Smooth muscle cell (in vitro differentiated cells): Measurements from ENCODE around the gene IDE. TPM values are rescaled to one million over a fixed set of nuclear protein-coding genes. Genes with fewer than 3 reads are reported as not detected.
"Not testable (repeated sequence)": the region's sequence is repeated elsewhere in the genome, so short reads cannot be mapped to it uniquely, and the experiment has no call there.

Experiments
- DNase-seq: peaks from one replicate; lab custom pipeline; 2025; ENCODE audit not compliant: unreplicated experiment; lab: John Stamatoyannopoulos, UW
- H2AFZ ChIP-seq: fragments of 200-600 bp; sonication (generic); 2 replicates; pipeline ENCODE4 v1.6.0; 2016; ENCODE audit warnings: antibody characterized with exemption, low read depth, mild to moderate bottlenecking
- H3F3A ChIP-seq: fragments of 200-600 bp; sonication (generic); 2 replicates; pipeline ENCODE4 v1.6.0; 2017; ENCODE audit warnings: antibody characterized with exemption, low read depth
- H3K27ac ChIP-seq: fragments of 200-600 bp; sonication (generic); 2 replicates; pipeline ENCODE4 v1.5.1; 2016; ENCODE audit warnings: low read depth, mild to moderate bottlenecking
- H3K27me3 ChIP-seq: fragments of 200-600 bp; sonication (generic); 2 replicates; pipeline ENCODE4 v1.6.1; 2016; ENCODE audit warnings: low read depth, mild to moderate bottlenecking
- H3K36me3 ChIP-seq: fragments of 200-600 bp; sonication (generic); 2 replicates; pipeline ENCODE4 v1.5.1; 2016; ENCODE audit warnings: low read depth
- H3K4me1 ChIP-seq: fragments of 200-600 bp; sonication (generic); 2 replicates; pipeline ENCODE4 v1.5.1; 2016; ENCODE audit warnings: low read depth
- H3K4me2 ChIP-seq: fragments of 200-600 bp; sonication (generic); 2 replicates; pipeline ENCODE4 v1.6.0; 2016; ENCODE audit warnings: mild to moderate bottlenecking
- H3K4me3 ChIP-seq: fragments of 200-600 bp; sonication (generic); 2 replicates; pipeline ENCODE4 v1.5.1; 2016; ENCODE audit warnings: mild to moderate bottlenecking
- H3K79me2 ChIP-seq: fragments of 200-600 bp; sonication (generic); 2 replicates; pipeline ENCODE4 v1.6.0; 2016; ENCODE audit warnings: low read depth, mild to moderate bottlenecking
- H3K9ac ChIP-seq: fragments of 200-600 bp; sonication (generic); 2 replicates; pipeline ENCODE4 v1.6.0; 2016; ENCODE audit warnings: low read depth
- H3K9me3 ChIP-seq: fragments of 200-600 bp; sonication (generic); replicated peaks from 2 replicates; pipeline ENCODE4 v1.5.1; 2016; ENCODE audit warnings: low read depth
- H4K20me1 ChIP-seq: fragments of 200-600 bp; sonication (generic); 2 replicates; pipeline ENCODE4 v1.6.0; 2016; ENCODE audit warnings: low read depth
- WGBS: methylation state at CpG from one replicate; pipeline ENCODE4 v1.1.7; 2016; ENCODE audit warnings: low lambda C conversion rate; 5-methylcytosine and 5-hydroxymethylcytosine counted together
- polyA plus RNA-seq: library from polyadenylated mRNA; unstranded; fragments of >200 nt; fragmentation: Nextera tagmentation; extraction: Ambion mirVana; gene quantifications from 2 replicates; pipeline ENCODE4 v1.2.1, GENCODE V29; 2016
- total RNA-seq: library from RNA; depleted of rRNA; stranded (reverse); fragments of >200 nt; gene quantifications from 2 replicates; pipeline ENCODE4 v1.2.3, GENCODE V29; 2014
- TF ChIP-seq, protein P1 (sequence below): fragments of 200-600 bp; sonication (generic); IDR thresholded peaks from 2 replicates; pipeline ENCODE4 v1.5.1; 2017; ENCODE audit warnings: borderline replicate concordance, mild to moderate bottlenecking, antibody characterized with exemption; ENCODE audit not compliant: insufficient read depth, poor library complexity, severe bottlenecking

The IDE gene
- total and polyA plus RNA-seq, 2 experiments from 2014 or later: 12.8 to 30.6 TPM

DNA sequence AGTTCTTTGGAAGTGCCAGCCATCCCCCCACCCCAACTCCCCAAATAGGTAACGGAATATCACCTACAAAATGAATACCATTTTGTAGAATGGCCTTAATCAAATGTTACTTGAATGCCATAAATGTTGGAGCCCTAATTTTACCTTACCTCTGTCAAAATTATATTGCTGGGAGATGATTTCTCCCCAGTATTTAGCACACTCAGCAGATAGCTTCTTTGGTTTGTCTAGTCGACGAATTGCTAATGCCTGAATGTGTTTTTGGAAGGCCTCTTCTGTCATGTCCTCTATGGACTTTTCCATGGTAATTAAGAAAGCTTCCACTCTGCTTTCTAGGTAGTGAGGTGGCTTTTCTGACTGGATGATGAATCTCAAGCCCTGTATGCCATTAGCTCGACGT is 110.3 kb downstream of the IDE start:
- Histone ChIP-seq H3K9ac (no peak overlapping the region), H3K4me3 (no peak overlapping the region), H3K79me2 (no peaks in the 10 kb centered on the region), H3K4me2 (no peak overlapping the region), H3K36me3 (peaks cover 8% of the 10 kb centered on the region), H3K4me1 (no peaks in the 10 kb centered on the region), H4K20me1 (no peaks in the 10 kb centered on the region), H3K27me3 (no peaks in the 10 kb centered on the region), H3K9me3 (no peaks in the 10 kb centered on the region), H3K27ac (no peak overlapping the region), H3F3A (no peaks in the 10 kb centered on the region), H2AFZ (no peak overlapping the region)
- TF ChIP-seq, protein P1, sequence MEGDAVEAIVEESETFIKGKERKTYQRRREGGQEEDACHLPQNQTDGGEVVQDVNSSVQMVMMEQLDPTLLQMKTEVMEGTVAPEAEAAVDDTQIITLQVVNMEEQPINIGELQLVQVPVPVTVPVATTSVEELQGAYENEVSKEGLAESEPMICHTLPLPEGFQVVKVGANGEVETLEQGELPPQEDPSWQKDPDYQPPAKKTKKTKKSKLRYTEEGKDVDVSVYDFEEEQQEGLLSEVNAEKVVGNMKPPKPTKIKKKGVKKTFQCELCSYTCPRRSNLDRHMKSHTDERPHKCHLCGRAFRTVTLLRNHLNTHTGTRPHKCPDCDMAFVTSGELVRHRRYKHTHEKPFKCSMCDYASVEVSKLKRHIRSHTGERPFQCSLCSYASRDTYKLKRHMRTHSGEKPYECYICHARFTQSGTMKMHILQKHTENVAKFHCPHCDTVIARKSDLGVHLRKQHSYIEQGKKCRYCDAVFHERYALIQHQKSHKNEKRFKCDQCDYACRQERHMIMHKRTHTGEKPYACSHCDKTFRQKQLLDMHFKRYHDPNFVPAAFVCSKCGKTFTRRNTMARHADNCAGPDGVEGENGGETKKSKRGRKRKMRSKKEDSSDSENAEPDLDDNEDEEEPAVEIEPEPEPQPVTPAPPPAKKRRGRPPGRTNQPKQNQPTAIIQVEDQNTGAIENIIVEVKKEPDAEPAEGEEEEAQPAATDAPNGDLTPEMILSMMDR: no peak
- WGBS: 99% methylated on average over 5 of the region's 5 CpGs
- DNase-seq: no peak

DNA sequence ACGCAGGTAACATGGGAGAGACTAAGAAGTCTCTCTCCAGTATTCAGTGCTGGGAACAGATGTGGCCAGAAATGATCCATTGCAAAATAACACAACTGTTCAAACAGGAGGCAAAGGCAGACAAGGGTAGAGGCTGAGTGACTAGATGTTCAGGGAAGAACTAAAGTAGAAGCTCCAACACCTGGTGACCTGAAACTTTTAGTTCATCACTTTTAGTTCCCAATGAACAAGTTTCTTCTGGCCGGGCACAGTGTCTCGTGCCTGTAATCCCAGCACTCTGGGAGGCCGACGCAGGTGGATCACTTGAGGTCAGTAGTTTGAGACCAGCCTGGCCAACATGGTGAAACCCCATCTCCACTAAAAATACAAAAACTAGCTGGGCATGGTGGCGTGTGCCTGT is 118.9 kb downstream of the IDE start:
- 97% methylated on average over 6 of the region's 6 CpGs for WGBS
- not testable (repeated sequence) for H3K9ac ChIP-seq

DNA sequence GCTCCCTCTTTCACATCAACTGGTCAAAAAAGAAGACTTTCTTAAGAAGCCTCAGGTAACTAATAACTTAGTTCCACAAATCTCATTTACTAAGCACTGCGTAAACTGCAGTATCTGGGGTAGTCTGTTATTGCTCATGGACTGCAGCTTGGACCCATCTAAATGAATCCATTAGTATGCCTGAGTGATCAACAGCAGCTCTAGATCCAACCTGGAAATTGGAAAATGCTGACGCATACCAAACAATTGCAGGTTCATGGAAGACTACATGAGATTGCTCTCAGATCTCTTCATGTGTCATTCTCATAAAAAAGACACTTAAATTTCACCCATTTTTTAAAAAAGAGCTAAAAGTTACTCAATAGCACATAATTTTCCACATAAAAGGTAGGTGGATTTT is 121.6 kb downstream of the IDE start:
- Histone ChIP-seq H3F3A (no peaks in the 10 kb centered on the region), H3K4me3 (no peak overlapping the region), H3K9ac (no peak overlapping the region), H3K36me3 (peaks cover 5% of the 10 kb centered on the region), H3K27ac (no peak overlapping the region), H3K79me2 (no peaks in the 10 kb centered on the region), H2AFZ (no peak overlapping the region), H3K4me1 (no peaks in the 10 kb centered on the region), H3K4me2 (no peak overlapping the region), H3K27me3 (no peaks in the 10 kb centered on the region), H3K9me3 (no peaks in the 10 kb centered on the region), H4K20me1 (no peaks in the 10 kb centered on the region)
- TF ChIP-seq, protein P1: no peak
- 96% methylated on average over 2 of the region's 2 CpGs for WGBS
- DNase-seq: no peak

More for the DNA sequence above, 118.9 kb downstream of the IDE start:
- DNase-seq, H3K4me1 ChIP-seq, H3K9me3 ChIP-seq, H3K4me2 ChIP-seq, H3K27me3 ChIP-seq, H3K79me2 ChIP-seq, H3K4me3 ChIP-seq, H3K27ac ChIP-seq, H4K20me1 ChIP-seq, H3K36me3 ChIP-seq, H2AFZ ChIP-seq, H3F3A ChIP-seq: not testable (repeated sequence)

DNA sequence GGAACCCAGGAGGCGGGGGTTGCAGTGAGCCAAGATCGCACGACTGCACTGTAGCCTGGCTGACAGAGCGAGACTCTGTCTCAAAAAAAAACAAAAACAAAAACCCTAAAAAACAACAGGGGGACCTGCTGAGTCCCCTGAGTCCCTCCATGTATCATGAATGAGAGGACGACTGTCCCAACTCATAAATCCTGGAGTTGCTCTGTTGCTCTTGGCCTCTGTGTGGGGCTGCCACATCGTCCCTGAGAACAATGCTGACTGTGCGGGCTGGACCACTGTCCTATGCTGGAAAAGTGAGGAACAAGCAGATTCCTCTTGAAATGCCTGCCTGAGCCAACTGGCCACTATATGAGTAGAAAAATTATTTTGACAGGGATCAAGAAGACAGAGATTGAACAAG is 122.5 kb downstream of the IDE start:
- WGBS: 97% methylated on average over 7 of the region's 7 CpGs

More for the DNA sequence above, 122.5 kb downstream of the IDE start:
- TF ChIP-seq, protein P1: no peak
- H3K36me3 ChIP-seq: peaks cover 5% of the 10 kb centered on the region
- H3K4me2 ChIP-seq: no peak overlapping the region
- no peak overlapping the region for H3K4me3 ChIP-seq
- no peaks in the 10 kb centered on the region for H3F3A ChIP-seq
- no peak for DNase-seq
- no peaks in the 10 kb centered on the region for H3K79me2 ChIP-seq
- no peak overlapping the region for H2AFZ ChIP-seq
- H3K27me3 ChIP-seq: no peaks in the 10 kb centered on the region
- no peaks in the 10 kb centered on the region for H4K20me1 ChIP-seq
- no peaks in the 10 kb centered on the region for H3K4me1 ChIP-seq
- H3K9me3 ChIP-seq: no peaks in the 10 kb centered on the region
- H3K27ac ChIP-seq: no peak overlapping the region
- no peak overlapping the region for H3K9ac ChIP-seq
